Middle frontal gyrus (tissue), 1 donor: ENCODE results near the gene RAB15.
"Not testable (repeated sequence)": the region's sequence is repeated elsewhere in the genome, so short reads cannot be mapped to it uniquely, and the experiment has no call there.

Source experiments
- DNase-seq: peaks from one replicate; pipeline ENCODE4 v3.0.0-alpha.2; 2015; ENCODE audit warnings: low spot score; ENCODE audit errors: extremely low spot score

RAB15 gene

GRCh38 chr14:64913477-64913876 is 58.7 kb downstream of the RAB15 start:
- not testable (repeated sequence) for DNase-seq

GRCh38 chr14:64912261-64912660 is 59.9 kb downstream of the RAB15 start:
- no peak for DNase-seq

- DNase-seq: no peak
These were observed 61.2 kb downstream of the RAB15 start for GRCh38 chr14:64910847-64911495.

- DNase-seq: no peak
These were observed 66.1 kb downstream of the RAB15 start for GRCh38 chr14:64906022-64906421.

GRCh38 chr14:64899958-64900357 is 72.2 kb downstream of the RAB15 start:
- no peak for DNase-seq
